22Rv1 (cell line): ENCODE measurements around the gene PLSCR1.
A peak's percentile ranks its signal among the peaks of the same experiment; 100 is the strongest.

ENCODE experiments used
- H3K27ac ChIP-seq: fragments of 450-650 bp; 2 replicates; pipeline ENCODE4 v1.5.1; 2017
- CTCF ChIP-seq: fragments of 450-650 bp; IDR thresholded peaks from 2 replicates; pipeline ENCODE4 v1.5.1; 2017; ENCODE audit warnings: mild to moderate bottlenecking
- ZFX ChIP-seq: fragments of 450-650 bp; IDR thresholded peaks from 2 replicates; pipeline ENCODE4 v1.6.1; 2017; ENCODE audit warnings: antibody characterized with exemption, borderline replicate concordance

The PLSCR1 gene

GRCh38 chr3:146519810-146520209 is 24.6 kb downstream of the PLSCR1 start:
- no peak overlapping the region for H3K27ac ChIP-seq
- TF ChIP-seq ZFX = no peak
- no peak for TF ChIP-seq CTCF

- TF ChIP-seq ZFX (no peak), CTCF (no peak)
- H3K27ac ChIP-seq = peak overlapping the region; percentile 28; the same call in 1 of the 2 replicates
Observed at GRCh38 chr3:146517684-146518435, 26.5 kb downstream of the PLSCR1 start.

- TF ChIP-seq ZFX (no peak), CTCF (no peak)
- H3K27ac ChIP-seq = no peak overlapping the region
Observed at GRCh38 chr3:146513386-146514051, 30.9 kb downstream of the PLSCR1 start.

DNA sequence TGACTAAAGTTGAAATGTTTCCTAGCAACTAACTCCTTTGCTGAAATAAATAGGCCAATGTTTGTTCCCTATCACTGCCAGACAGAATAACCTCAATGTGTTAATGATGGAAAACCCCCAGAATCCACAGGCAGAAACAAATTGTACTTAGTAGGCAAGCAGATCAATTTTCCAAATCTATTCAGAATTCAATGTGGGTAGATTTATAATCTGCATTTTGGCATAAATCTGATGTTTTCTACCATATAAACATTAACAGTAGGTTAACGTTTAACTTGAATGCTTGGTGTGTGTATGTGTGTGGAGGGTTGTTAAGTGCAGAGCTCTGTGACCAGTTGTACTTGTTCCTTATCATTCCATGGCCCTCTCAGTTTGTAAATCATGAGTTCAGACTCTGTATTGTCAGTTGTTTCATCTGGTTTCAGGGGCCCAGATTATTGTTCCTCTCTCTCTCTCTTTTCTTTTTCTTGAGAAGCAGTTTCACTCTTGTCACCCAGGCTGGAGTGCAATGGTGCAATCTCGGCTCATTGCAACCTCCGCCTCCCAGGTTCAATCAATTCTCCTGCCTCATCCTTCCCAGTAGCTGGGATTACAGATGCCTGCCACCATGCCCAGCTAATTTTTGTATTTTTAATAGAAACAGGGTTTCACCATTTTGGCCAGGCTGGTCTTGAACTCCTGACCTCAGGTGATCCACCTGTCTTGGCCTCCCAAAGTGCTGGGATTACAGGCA is 32.8 kb downstream of the PLSCR1 start:
- H3K27ac ChIP-seq = peak overlapping the region; percentile 45
- no peak for TF ChIP-seq CTCF
- no peak for TF ChIP-seq ZFX

GRCh38 chr3:146507331-146508120 is 36.9 kb downstream of the PLSCR1 start:
- H3K27ac ChIP-seq = no peak overlapping the region
- TF ChIP-seq ZFX (no peak), CTCF (no peak)

DNA sequence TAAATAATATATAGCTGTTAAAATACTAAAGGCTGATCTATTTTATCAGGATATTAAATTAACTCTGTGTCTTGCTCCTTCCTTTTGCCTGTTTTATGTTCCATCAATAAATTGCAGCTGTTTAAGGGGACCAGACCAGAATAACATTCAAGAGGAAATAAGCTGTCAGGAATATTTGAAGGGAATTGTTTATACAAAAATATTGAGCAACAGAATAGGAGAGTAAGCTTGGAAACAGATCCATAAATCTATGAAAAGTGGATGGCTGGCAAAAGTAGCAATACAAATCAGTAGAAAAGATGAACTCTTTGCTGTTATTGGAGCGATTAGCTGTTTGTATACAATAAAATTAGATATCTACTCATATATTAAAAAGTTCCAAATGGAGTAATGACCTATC is 38.9 kb downstream of the PLSCR1 start:
- TF ChIP-seq CTCF = no peak
- TF ChIP-seq ZFX = no peak
- H3K27ac ChIP-seq = no peak overlapping the region
